DMS79 (cell line): ENCODE data around the gene EXT2.
A peak's percentile ranks its signal among the peaks of the same experiment; 100 is the strongest.

Experiments
- DNase-seq: peaks from one replicate; lab custom pipeline; 2025; lab: John Stamatoyannopoulos, UW

The EXT2 gene

DNA sequence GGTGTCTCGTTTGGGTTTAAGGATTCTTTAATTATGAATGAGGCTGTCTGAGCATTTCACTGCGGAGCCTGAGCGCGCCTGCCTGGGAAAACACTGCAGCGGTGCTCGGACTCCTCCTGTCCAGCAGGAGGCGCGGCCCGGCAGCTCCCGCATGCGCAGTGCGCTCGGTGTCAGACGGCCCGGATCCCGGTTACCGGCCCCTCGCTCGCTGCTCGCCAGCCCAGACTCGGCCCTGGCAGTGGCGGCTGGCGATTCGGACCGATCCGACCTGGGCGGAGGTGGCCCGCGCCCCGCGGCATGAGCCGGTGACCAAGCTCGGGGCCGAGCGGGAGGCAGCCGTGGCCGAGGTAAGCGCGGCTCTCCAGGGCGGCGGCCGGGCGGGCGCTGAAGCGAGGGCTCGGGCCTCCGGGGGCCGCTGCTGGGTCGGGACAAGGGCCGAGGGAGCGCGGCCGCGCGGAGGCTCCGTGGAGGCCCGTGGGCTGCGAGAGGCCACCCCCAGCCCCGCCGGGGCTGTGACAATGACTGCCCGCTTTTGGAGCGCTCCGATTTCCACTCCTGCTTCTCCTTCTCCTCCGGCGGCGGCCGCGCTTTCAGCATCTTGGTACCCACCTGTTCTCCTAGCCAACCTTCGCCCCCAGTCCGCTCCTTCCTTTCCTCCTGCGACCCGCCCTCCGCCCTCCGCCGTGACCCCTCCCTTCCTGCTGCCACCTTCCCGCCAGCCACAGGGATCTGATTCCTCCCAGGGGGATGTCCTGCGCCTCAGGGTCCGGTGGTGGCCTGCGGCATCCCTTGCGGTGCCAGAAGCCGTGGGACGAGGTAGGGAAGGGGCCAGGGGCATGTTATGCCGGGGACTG is at the start of gene EXT2:
Gene EXT2 (plus strand): TSS at position 173 of the 854 bp plus-strand sequence. CDS start 12,035 bp downstream, outside the sequence.
- DNase-seq, result peak; percentile 53

DNA sequence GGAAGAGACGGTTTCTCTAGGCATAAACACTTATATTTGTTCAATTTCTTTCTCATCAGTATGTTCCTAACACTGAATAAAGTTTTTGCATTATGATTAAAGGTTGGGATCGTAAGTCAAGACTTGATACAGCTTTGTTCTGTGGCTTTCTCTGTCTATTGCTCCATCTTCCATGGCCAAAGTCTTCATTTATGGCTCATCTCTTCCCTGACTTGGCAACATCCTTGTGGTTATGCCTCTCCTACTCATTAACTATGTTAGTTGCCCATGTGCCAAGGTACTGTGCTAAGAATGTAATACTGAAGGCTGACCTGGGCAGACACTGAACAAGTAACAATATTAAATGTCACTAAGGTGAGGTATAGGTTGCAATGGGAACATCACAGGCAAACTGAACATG is 49.3 kb upstream of the EXT2 start:
- DNase-seq, result no peak

GRCh38 chr11:44047298-44047697 is 48.2 kb upstream of the EXT2 start:
- DNase-seq, result no peak

- no peak for DNase-seq
Observed at GRCh38 chr11:44047931-44048431, 47.5 kb upstream of the EXT2 start, which contains the start of gene ACCSL. Gene ACCSL (plus strand): TSS chr11:44047981. CDS start chr11:44048037, 56 bp downstream.

- DNase-seq, result no peak
Observed at GRCh38 chr11:44049832-44050231, 45.6 kb upstream of the EXT2 start.

- no peak for DNase-seq
Observed at GRCh38 chr11:44051171-44051570, 44.3 kb upstream of the EXT2 start.

DNA sequence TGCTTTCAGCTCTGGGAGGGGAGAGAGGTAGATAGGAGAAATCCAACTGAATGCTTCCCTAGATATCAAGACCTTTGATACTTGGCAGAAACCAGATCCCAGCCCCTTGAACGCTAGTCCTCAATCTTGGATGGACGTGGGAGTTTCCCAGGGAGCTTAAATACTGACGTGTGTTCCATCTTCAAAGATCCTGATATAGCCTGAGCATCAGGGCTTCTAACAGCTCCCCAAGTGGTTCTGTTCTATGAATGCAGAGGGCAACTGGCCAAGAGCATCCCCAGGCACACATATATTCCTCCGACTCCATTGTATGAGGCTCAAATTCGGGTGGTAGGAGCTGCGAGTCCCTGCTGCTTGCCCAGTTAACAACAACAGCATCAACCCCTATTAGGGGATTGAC is 38.1 kb upstream of the EXT2 start:
- no peak for DNase-seq

GRCh38 chr11:44058275-44058674 is 37.2 kb upstream of the EXT2 start:
- no peak for DNase-seq

DNA sequence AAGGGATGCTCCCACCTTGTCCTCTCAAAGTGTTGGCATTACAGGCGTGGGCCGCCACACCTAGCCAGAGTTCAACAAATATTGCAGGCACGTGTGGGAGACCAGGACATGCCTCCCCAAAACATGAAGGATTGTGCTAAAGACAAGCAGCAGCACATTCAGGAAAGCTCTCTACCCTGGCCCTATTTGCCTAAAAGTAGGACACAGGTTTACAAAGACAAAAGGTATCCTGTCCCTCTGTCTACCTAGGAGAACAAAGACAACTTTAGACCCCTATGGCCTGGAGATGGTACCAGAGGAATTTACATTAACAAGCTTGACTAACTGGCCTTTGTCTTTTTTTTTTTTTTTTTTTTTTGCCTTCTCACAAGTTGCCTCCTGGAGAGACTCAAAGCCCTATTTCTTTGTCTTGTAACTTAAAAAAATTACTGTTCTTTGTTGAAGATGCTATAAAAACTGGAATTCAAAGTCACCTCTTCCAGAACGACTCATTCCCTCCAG is 30.3 kb upstream of the EXT2 start:
- DNase-seq, result no peak

DNA sequence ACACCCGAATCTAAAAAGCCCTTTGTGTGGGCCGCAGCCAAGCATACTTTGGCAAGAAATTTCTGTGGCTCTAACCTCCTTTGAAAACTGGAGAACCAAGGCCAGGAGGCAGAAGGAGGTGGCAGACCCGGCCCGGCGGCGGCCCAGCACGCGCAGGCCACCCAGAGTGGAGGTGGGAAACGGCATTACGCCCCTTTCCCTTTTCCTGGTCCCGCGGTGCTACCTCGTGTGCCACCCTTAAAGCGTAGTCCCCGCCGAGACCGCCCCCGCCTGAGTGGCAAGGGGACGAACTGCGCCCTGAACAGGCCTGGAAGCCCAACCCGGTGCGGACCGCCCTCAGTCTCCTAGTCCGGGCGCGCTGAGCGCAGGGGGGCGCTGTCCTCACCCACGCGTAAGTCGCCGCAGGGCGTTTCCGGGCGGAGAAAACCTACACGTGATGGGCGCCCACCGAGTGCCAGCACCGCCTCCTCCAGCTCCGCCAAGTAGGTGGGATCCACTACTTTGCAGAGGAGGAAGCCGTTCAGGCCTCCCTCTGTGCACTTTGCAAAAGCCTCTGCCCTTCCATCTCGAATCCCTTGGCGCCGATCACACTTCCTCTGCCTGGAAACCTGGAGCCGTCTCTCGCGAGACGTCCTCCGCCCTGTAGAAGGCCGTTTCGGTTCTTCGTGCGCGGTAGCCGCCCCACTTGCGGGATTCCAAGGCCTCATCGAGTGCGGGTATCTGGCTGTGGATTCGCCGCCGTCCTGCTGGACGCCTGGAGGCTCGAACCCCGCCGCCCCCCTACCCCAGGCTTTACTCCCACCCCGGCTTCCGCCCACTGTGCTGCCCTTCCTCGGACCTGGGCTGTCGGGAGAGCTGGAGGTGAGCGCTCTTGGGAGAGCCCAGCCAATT is 29.4 kb upstream of the EXT2 start, which contains the start of gene ACCS:
Gene ACCS (plus strand): TSS at position 430 of the 891 bp plus-strand sequence. CDS start 1,358 bp downstream, outside the sequence.
- DNase-seq, result peak; percentile 68

DNA sequence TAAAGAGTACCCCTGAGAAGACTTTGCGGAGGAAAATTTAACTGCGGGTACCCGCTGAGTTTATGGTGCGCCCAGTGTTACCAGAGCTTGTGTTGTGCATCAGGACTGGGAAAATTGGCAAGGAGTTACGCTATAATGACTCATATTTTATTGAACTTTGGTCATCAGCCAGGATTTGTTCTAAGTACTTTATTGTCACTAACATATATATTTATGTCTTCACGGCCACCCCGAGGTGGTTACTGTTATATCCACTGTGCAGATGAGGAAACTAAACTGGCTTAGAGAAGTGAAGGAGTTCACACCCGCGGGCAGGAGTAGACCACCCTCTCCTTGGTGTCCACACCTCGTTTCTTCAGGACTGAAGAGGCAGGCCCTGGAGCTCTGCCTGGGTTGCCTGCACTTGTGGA is 28.7 kb upstream of the EXT2 start:
- DNase-seq, result no peak

- no peak for DNase-seq
Observed at GRCh38 chr11:44067266-44067665, 28.2 kb upstream of the EXT2 start.

DNA sequence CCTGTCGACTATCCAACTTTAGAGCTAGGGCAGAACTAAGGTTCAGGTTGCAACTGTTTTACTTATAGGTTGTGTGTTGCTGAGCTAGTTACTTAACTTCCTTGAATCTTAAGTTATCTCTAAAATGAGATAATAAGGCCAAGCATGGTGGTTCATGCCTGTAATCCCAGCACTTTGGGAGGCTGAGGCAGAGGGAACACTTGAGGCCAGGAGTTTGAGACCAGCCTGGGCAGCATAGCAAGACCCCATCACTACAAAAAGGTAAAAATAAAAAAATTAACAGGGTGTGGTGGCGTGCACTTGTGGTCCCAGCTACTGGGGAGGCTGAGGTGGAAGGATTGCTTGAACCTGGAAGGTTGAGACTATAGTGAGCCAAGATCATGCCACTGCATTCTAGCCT is 27.3 kb upstream of the EXT2 start:
- no peak for DNase-seq

DNA sequence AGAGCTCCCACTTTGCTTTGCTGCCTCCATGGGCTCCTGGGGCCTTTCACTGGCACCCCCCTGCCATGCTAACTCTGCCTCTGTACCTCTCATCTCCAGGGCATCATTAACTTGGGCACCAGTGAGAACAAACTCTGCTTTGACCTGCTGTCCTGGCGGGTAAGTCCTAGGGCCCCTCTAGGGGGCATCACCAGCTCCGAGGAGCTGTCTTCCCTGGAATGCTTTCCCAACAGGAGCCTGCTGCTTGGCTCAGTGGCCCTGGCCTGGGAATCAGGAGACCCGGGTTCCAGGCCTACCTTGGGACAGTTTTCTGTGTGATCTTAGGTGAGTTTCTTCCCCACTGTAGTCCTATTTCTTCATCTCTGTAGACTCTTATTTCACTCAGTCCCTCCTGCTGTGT is 24.3 kb upstream of the EXT2 start:
- no peak for DNase-seq

DNA sequence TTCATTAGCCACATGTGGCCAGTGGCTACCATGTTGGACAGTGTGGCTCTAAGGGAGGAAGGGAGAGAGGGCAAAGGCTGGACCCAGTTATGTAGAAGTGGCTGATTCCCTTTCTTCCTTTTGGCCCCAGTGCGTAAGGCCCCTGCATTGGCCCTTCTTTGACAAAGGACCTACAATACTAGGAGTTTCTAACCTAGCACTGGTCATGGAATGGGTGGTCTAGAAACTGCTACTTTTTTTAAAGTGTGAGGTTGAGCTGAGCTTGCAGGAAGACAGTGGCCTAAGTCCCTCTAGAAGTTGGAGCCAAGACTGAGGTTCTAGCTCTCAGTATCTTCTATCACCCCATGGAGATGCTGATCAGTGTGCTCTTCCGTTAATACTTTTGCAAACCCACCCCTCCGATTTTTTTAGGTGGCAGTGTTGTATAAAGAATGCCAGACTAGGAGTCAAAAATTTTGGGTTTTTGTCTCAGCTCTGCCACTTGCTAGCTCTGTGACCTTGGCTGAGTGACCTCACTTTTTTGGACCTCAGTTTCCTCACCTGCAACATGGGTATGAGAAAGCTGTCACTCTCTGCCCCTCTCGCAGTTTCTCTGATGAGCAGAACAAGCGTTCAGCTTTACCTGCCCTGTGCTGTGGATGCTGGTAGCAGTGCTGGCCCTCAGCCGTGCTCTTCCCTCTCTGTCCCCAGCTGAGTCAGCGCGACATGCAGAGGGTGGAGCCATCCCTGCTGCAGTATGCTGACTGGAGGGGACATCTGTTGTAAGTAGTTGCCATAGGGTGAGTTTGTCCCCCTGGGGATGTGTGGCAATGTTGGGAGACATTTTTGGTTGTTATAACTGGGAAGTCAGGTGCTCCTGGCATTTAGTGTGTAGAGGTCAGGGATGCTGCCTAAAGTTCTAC is 22.5 kb upstream of the EXT2 start:
- DNase-seq, result no peak

DNA sequence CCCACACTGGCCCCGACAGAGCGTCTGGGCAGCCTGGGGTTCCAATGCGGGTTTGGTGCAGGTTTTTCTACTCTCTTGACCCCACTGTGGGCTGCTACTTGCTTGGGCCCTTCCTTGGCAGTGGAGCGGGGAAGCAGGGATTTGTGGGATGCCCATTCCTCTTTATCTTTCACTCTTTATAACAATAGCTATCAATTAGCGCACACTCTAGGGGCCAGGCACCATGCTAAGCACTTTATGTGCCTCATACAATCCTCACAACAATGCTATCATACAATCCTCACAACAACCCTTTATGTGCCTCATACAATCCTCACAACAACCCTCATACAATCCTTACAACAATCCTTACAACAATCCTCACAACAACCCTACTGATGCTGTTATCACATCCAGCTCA is 16.7 kb upstream of the EXT2 start:
- DNase-seq, result no peak

GRCh38 chr11:44079376-44079775 is 16.1 kb upstream of the EXT2 start:
- no peak for DNase-seq

DNA sequence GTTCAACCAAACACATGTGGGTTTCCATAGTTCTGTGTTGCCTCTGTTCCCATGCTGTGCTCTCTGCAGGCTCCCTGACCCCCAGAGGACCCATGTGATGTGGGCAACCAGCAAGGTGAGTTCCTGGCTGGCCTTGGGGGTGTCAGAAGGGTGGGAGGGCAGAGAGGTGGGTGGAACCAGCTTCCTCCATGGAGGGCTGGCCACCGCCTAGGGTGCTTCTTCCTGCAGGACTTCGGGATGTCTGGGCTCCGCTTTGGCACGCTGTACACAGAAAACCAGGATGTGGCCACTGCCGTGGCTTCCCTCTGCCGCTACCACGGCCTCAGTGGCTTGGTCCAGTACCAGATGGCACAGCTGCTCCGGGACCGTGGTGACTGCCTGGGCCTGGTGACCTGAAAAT is 14.5 kb upstream of the EXT2 start:
- DNase-seq, result no peak

- DNase-seq, result no peak
Observed at GRCh38 chr11:44082645-44083044, 12.8 kb upstream of the EXT2 start.

GRCh38 chr11:44083433-44083832 is 12.0 kb upstream of the EXT2 start:
- no peak for DNase-seq

GRCh38 chr11:44083906-44084305 is 11.6 kb upstream of the EXT2 start:
- no peak for DNase-seq
